PC-9 (cell line): Measurements from ENCODE around the gene LCA5. TPM values are rescaled to one million over a fixed set of nuclear protein-coding genes. Genes with fewer than 3 reads are reported as not detected.

Experiments
- BruUV-seq: library from RNA; stranded (reverse); fragments of 400-500 nt; replicated peaks from 2 replicates; lab custom pipeline; 2021; lab: Mats Ljungman, UMichigan
- CTCF ChIA-PET: fragments of 300-600 bp; sonication (Branson Sonifier 250); formaldehyde crosslinking; loops from one replicate; lab custom pipeline; 2022; ENCODE audit warnings: antibody characterized with exemption; lab: Charles Lee
- POLR2A ChIA-PET: fragments of 300-600 bp; sonication (Branson Sonifier 250); formaldehyde crosslinking; loops from one replicate; lab custom pipeline; 2022; ENCODE audit warnings: antibody characterized with exemption; ENCODE audit not compliant: unreplicated experiment; lab: Charles Lee
- DNase-seq, 2 experiments: peaks; one replicate each; pipeline versions ENCODE4 v3.0.0 to v3.0.0-alpha.2; 2015 to 2022; ENCODE audit warnings: mixed read lengths in 1 of 2
- H2AFZ ChIP-seq: fragments of 200-600 bp; sonication (generic); 2 replicates; pipeline ENCODE4 v1.8.1; 2017; ENCODE audit warnings: antibody characterized with exemption
- H3F3A ChIP-seq: fragments of 200-600 bp; sonication (generic); 2 replicates; pipeline ENCODE4 v1.8.1; 2017; ENCODE audit warnings: antibody characterized with exemption, mild to moderate bottlenecking, low read depth; ENCODE audit not compliant: insufficient read depth
- H3K27ac ChIP-seq: fragments of 200-600 bp; sonication (generic); 2 replicates; pipeline ENCODE4 v1.6.1; 2016; ENCODE audit warnings: mixed run types
- H3K27me3 ChIP-seq: fragments of 200-600 bp; sonication (generic); 2 replicates; pipeline ENCODE4 v1.6.1; 2016; ENCODE audit warnings: low read depth, mixed run types; ENCODE audit not compliant: insufficient read depth
- H3K36me3 ChIP-seq: fragments of 200-600 bp; sonication (generic); 2 replicates; pipeline ENCODE4 v1.6.1; 2016; ENCODE audit warnings: low read depth, mixed run types
- H3K4me1 ChIP-seq: fragments of 200-600 bp; sonication (generic); replicated peaks from 2 replicates; pipeline ENCODE4 v1.6.1; 2016; ENCODE audit warnings: mixed run types; ENCODE audit not compliant: insufficient read depth
- H3K4me2 ChIP-seq: fragments of 200-600 bp; sonication (generic); 2 replicates; pipeline ENCODE4 v1.6.1; 2017; ENCODE audit warnings: mixed run types
- H3K4me3 ChIP-seq: fragments of 200-600 bp; sonication (generic); 2 replicates; pipeline ENCODE4 v1.6.1; 2016; ENCODE audit warnings: mixed run types
- H3K79me2 ChIP-seq: fragments of 200-600 bp; sonication (generic); 2 replicates; pipeline ENCODE4 v1.6.1; 2017; ENCODE audit warnings: low read depth, mixed run types
- H3K9me2 ChIP-seq: fragments of 200-600 bp; sonication (generic); 2 replicates; pipeline ENCODE4 v1.8.1; 2017; ENCODE audit warnings: mild to moderate bottlenecking; ENCODE audit not compliant: insufficient read depth
- H3K9me3 ChIP-seq: fragments of 200-600 bp; sonication (generic); 2 replicates; pipeline ENCODE4 v1.8.1; 2016; ENCODE audit warnings: low read depth; ENCODE audit not compliant: insufficient read depth
- H4K20me1 ChIP-seq: fragments of 200-600 bp; sonication (generic); 2 replicates; pipeline ENCODE4 v1.8.1; 2017; ENCODE audit not compliant: insufficient read depth
- CTCF ChIP-seq: fragments of 200-600 bp; sonication (generic); conservative IDR thresholded peaks from 2 replicates; pipeline ENCODE4 v1.6.1; 2017; ENCODE audit warnings: mixed run types, antibody characterized with exemption, mild to moderate bottlenecking, moderate library complexity
- EZH2 ChIP-seq: fragments of 200-600 bp; sonication (generic); IDR thresholded peaks from 2 replicates; pipeline ENCODE4 v1.8.0; 2017; ENCODE audit warnings: antibody characterized with exemption, low read depth
- intact Hi-C: fragments of 100-400 bp; cut with micrococcal nuclease; formaldehyde crosslinking; loops from one replicate; pipeline ENCODE4 v1.10.0; 2022; ENCODE audit not compliant: unreplicated experiment
- total RNA-seq: library from RNA; stranded (reverse); gene quantifications from 2 replicates; pipeline ENCODE4 v1.2.3, GENCODE V29; 2021

The LCA5 gene
- total RNA-seq, 1 experiment from 2014 or later: 5.4 TPM

- CTCF ChIA-PET: no interaction called here
- Histone ChIP-seq H3K9me2 (no peaks in the 10 kb centered on the region), H3K4me2 (no peak overlapping the region), H3K27ac (no peak overlapping the region), H3K4me3 (no peak overlapping the region), H3F3A (no peaks in the 10 kb centered on the region), H3K4me1 (no peaks in the 10 kb centered on the region), H3K27me3 (no peaks in the 10 kb centered on the region), H2AFZ (no peak overlapping the region), H3K9me3 (no peaks in the 10 kb centered on the region), H3K36me3 (no peaks in the 10 kb centered on the region), H3K79me2 (no peaks in the 10 kb centered on the region), H4K20me1 (no peaks in the 10 kb centered on the region)
- intact Hi-C loops: no loop called here
- no TSS peak for BruUV-seq
- POLR2A ChIA-PET: no interaction called here
- TF ChIP-seq CTCF (no peak), EZH2 (no peak)
- DNase-seq: no peak
Observed at GRCh38 chr6:79470728-79471127, 66.5 kb downstream of the LCA5 start.

GRCh38 chr6:79469376-79470246 lies 67.6 kb downstream of the LCA5 start:
- Histone ChIP-seq H3K36me3 (no peaks in the 10 kb centered on the region), H3K27ac (no peak overlapping the region), H3K27me3 (no peaks in the 10 kb centered on the region), H3K4me3 (no peak overlapping the region), H4K20me1 (no peaks in the 10 kb centered on the region), H3K79me2 (no peaks in the 10 kb centered on the region), H2AFZ (no peak overlapping the region), H3K9me3 (no peaks in the 10 kb centered on the region; the same call in 1 of the 2 replicates), H3K4me1 (no peaks in the 10 kb centered on the region), H3F3A (no peaks in the 10 kb centered on the region), H3K4me2 (no peak overlapping the region), H3K9me2 (no peaks in the 10 kb centered on the region)
- no peak for DNase-seq
- no TSS peak for BruUV-seq
- TF ChIP-seq EZH2 (no peak), CTCF (no peak)
- ChIA-PET POLR2A (no interaction called here), CTCF (no interaction called here)
- intact Hi-C loops: loop anchor here (5.0 kb wide), 2 partner anchors 68 to 243 kb away; partner anchors contain the start of gene LCA5

GRCh38 chr6:79468587-79468986 lies 68.6 kb downstream of the LCA5 start:
- TF ChIP-seq CTCF: no peak
- TF ChIP-seq EZH2: no peak
- Histone ChIP-seq H3F3A (0 out of 2 replicates have a peak, but pooled peaks cover 8% of the 10 kb centered on the region), H3K36me3 (no peaks in the 10 kb centered on the region), H2AFZ (no peak overlapping the region), H3K27ac (no peak overlapping the region), H4K20me1 (no peaks in the 10 kb centered on the region), H3K9me2 (no peaks in the 10 kb centered on the region), H3K4me3 (no peak overlapping the region), H3K79me2 (no peaks in the 10 kb centered on the region), H3K27me3 (no peaks in the 10 kb centered on the region), H3K4me1 (peaks cover 10% of the 10 kb centered on the region), H3K9me3 (no peaks in the 10 kb centered on the region; the same call in 1 of the 2 replicates), H3K4me2 (no peak overlapping the region)
- DNase-seq: no peak
- intact Hi-C loops: loop anchor here (5.0 kb wide), 2 partner anchors 69 to 244 kb away; partner anchors contain the start of gene LCA5
- CTCF ChIA-PET: no interaction called here
- BruUV-seq: no TSS peak
- POLR2A ChIA-PET: no interaction called here
